CD4-positive, alpha-beta T cell treated with Interleukin-12 subunit alpha and Interleukin-12 subunit beta, for 1 hour (primary cell): ENCODE measurements around the gene SOX15.
"Not testable (repeated sequence)": the region's sequence is repeated elsewhere in the genome, so short reads cannot be mapped to it uniquely, and the experiment has no call there.

Experiments
- DNase-seq: peaks from one replicate; pipeline ENCODE4 v3.0.0-alpha.2; 2020

SOX15 gene

DNA sequence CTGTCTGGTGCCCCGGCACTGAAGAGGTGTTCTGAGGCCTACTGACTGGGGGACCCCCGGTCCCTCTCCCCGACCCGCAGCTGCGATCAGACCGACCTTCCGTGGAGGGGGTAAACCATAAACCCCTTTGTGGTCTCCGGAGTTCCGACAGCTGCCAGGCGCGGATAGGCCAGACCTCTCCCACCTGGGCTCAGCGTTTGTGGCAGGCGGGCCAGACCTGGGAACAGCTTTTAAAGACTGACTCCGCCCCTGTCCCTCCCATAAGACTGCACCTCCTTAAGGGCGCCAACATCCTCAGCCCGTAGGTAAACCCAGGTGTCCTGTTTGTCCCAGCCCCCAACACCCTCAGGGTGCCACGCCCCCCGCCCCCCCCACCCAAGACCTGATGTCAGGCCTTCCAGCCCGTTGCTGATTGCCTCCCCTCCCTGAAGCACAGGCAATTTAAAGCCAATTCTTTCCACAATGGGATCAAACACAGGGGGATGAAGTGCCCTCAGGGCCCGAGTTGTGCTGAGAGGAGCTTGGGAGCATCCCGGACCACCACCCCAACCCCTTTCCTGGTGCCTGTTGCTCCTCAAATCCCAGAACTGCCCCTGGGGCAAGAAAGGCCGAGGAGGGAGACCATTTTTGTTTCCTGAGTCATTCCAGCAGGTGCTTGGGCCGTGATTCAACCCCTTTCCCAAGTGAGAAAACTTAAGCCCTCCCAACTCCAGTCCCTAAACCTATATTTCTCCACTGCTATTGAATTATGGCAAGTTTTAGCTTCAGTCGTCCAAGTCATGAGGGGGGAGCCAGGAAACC, at the start of gene SOX15:
Gene SOX15 (minus strand): TSS at position 204 of the 801 bp plus-strand sequence. CDS start 418 bp downstream, outside the sequence.
- DNase-seq: no peak

DNA sequence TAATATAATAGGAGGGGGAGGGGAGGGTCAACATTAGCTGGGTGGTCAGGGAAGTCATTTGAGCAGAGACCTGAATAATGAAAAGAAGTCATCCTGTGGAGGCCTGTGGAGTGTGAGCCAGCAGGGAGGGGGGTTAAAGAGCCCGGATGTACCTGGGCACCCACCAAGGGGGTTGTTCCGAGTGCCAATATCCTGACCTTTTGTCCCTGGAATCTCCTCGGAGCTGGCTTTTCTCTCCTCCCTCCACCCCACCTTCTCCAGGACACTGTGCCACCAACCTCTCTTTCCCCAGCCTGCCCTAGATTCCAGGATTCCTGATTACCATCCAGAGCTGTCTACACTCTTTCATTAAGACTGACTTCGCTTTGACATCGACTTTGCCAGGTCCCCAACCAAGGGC, 46.3 kb upstream of the SOX15 start:
- DNase-seq: no peak

DNA sequence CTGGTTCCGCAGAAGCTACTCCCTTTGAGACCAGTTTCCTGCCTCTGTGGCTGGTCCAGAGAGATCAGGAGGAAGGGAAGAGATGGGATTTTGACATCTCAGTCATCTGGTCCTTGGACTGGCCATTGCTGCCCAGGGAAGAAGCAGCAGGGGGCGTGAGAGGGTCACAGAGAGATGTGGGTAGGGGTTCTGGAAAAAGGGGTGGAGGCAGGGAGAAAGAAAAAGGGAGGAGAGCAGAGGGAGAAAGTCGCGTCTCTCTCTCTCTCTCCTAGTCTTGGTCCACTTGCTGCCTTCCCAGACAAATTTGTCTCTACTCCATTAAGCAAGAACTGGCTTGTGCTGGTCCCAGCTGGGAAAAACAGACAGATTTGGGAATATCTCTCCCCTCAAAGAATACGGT, 44.5 kb upstream of the SOX15 start:
- DNase-seq: no peak

DNA sequence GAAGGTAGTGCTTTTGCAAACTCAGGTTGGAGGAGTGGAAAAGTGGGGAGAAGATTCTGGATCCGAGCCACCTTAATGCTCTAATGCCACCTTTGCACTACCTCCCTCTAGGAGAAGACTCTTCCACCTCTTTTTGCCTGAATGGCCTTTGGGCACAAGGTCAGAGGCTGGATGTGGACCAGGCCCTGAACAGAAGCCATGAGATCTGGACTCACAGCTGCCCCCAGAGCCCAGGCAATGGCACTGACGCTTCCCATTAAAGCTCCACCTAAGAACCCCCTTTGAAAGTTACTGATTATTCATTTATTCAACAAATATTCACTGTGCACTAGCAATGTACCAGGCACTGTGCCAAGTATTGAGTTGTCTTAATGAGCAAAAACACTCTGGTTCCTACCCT, 43.2 kb upstream of the SOX15 start:
- DNase-seq: no peak

DNA sequence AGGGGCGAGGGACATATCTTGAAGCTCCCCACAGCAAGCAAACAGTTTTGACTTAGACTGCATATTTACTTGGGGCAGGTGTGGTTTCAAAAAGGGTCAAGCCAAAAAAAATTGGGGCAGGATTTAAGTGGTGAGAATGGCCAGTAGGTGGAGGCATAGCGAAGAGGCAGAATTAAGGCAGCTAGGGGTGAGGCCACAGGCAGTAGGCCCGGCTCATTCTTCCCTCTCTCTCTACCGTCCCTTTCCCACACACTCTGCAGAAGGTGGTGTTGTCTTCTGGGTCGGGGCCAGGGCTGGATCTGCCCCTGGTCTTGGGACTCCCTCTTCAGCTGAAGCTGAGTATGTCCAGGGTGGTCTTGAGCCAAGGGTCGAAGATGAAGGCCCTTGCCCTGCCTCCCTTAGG, 42.6 kb upstream of the SOX15 start:
- DNase-seq: peak; percentile 51

DNA sequence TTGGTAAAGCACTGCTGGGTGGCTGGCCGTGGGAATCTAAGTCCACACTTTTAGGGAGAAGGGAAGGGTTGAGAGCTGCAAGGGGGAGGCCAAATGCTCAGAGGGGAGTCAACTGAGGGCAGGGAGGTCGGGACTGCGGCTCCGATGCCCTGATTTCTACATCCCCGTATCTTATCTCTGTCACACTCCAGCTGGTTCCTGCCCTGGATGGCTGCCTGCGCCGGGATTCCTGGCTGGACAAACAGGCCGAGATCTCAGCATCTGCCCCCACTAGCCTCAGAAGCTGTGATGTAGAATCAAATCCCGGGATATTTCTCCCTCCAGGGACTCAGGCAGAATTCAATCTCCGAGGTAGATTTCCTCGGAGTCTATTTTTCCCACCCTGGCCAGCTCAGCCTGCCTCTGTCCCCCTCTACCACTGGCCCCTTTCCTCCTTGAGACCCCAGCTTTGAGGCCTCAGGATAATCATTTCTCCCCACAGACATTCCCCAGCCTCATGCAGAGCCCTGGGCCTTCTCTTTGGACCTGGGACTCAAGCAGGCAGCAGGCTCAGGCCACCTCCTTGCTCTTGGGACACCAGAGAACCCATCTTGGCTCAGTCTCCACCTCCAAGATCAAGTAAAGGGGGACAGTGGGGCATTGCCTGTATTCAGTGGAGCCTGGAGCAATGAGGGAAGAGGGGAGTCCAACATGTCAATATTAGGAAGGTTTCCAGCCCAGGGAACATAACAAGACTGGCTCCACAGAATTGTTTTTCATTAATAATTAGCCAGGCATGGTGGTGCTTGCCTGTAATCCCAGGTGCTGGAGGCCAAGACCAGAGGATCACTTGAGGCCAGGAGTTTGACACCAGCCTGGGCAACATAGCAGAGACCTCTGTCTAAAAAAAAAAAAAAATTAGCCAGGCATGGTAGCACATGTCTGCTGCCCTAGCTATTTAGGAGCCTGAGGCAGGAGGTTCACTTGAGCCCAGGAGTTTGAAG, 41.8 kb upstream of the SOX15 start:
- DNase-seq: no peak

DNA sequence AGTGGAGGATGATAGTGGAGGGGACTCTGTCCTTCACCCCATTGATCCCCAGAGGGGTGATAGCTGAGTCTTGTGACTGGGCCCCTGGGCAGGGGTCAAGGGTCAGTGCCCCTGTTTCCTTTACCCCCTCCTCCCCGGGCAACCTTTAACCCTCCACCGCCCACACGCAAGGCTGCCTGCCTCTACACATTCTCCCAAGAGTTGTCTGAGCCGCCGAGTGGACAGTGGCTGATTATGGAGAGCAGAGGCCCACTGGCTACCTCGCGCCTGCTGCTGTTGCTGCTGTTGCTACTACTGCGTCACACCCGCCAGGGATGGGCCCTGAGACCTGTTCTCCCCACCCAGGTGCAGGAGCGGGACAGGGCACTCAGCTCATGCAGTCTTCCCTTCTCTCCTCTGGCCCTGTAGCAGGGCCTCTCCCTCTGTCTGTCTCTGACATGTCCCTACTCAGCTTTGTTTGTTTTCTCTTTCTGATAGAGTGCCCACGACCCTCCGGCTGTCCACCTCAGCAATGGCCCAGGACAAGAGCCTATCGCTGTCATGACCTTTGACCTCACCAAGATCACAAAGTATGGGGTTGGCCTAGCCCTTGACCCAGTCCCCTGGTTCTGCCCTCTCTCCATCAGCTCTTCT, 40.2 kb upstream of the SOX15 start, which contains the start of gene SHBG:
Gene SHBG (plus strand): TSS at position 197 of the 633 bp plus-strand sequence. CDS start 38 bp downstream, at position 235.
- no peak for DNase-seq

DNA sequence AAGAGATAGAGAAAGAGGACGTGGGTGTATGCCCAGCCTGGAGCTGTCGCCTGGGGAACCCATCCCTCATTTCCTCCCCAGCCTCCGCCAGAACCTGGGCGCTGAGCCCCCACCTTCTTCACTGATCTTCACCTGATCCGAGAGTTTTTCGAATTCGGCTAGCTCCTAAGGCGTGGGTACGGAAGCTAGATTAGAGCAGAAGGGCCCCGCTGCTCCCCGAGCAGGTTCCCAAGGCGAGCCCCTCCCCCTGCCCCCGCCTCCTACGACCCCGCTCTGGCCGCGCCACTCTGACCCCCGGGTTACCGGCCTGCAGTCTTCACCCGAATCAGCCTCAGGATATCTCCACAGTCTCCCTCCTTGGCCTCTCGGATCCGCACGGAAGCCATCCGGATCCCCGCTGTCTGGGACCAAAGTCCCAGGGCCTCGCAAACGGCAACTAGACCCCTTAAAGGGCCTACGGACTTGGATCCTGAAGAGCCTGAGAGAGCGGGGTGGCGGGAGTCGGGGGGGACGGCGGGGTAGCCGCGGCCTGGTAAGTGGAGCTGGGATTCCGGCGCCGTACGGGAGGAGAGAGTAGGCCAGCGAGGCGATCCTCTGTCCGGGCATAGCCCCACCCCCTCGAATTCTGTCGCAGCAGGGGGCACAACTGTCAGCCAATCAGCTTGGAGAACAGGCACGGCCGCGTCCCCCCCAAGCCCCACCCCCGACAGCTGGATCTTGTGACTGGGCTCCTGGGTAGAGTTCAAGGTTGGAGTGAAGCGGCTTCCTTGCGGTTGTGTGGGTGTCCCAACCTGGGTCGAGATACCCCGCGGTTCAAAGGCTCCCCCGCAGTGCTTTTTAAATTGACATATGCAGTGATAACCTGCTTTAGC, 37.6 kb upstream of the SOX15 start, which contains the start of gene SAT2:
Gene SAT2 (minus strand): TSS at position 572 of the 872 bp plus-strand sequence. CDS start 186 bp downstream, at position 386.
- peak; percentile 90 for DNase-seq

DNA sequence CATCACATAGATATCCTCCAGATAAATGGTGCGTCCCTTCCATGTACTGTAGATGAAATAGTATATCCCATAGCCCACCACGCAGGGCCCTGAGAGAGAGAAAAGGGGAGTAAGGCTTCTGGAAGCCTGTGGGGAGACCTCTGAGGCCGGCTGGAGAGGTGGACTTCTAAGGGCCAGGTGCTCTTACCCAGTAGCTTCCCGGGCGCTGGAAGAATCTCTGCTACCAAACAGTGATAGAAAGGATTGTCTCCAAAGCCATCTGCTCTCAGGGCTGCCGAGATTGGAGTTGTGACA, 37.0 kb upstream of the SOX15 start:
- no peak for DNase-seq

DNA sequence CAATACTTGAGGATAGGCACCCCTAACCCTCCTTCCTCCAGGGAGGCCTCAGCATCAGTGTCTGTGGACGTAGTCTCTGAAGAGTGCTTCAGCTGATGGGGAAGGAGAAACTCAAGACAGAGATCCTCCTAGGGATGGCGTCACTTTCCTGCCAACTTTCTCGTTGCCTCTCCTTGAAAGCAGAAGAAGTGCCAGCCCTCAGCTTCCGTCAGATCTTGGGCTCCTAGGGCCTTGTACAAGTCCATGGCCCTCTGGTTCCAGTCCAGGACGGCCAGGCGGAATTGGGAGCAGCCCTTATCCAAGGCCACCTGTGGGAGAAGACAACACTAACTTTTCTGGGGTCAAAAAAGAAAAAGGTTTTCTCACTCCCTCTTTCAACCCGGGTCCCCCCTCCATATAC, 36.4 kb upstream of the SOX15 start:
- DNase-seq: no peak

DNA sequence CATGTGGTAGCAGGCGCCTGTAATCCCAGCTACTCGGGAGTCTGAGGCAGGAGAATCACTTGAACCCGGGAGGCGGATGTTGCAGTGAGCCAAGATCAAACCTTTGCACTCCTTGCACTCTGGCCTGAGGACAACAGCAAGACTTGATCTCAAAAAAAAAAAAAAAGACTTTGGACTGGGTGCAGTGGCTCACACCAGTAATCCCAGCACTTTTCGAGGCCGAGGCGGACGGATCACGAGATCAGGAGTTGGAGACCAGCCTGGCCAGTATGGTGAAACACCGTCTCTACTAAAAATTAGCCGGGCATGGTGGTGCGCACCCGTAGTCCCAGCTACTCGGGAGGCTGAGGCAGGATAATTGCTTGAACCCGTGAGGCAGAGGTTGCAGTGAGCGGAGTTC, 35.9 kb upstream of the SOX15 start:
- not testable (repeated sequence) for DNase-seq

DNA sequence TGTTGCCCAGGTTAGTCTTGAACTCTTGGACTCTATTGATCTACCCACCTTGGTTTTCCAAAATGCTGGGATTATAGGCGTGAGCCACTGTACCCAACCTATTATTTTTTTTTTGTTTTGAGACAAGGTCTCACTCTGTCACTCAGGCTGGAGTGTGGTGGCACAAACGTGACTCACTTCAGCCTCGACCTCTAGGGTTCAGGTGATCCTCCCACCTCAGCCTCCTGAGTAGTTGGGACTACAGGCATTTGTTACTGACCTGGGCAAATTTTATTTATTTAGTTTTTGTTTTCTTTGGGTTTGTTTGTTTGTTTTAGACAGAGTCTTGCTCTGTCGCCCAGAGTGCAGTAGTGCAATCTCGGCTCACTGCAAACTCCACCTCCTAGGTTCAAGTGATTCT, 33.8 kb upstream of the SOX15 start:
- no peak for DNase-seq

DNA sequence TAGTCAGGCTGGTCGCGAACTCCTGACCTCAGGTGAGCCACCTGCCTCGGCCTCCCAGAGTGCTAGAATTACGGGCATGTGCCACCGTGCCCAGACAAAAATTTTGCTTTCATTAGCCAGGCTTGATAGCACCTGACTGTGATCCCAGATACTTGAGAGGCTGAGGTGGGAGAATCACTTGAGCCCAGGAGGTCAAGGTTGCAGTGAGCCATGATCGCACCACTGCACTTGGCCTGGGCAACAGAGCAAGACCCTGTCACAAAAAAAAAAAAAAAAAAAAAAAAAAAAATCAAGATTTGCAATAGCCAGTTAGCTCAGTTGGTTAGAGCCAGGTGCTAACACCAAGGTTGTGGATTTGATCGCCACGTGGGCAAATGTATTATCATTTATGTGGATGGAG, 30.9 kb upstream of the SOX15 start:
- DNase-seq: no peak

DNA sequence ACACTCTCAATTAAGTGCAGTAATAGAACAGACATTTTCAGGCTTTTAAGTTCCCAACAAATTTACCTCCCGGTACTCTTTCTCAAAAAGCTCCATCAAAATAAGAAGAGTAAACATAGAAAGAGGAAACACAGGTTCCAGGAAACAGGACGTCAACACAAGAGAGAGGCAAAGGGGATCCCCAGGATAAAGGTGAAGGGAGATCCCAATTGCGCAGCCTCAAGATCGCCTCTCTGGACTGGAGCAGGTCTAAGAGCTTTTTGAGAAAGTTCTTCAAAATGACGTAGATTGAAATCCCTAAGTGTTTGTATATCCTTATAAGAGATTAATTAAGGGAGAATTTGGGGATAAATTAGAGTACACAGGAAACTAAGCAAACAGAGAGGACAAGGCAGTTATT, 28.7 kb upstream of the SOX15 start:
- DNase-seq: no peak

DNA sequence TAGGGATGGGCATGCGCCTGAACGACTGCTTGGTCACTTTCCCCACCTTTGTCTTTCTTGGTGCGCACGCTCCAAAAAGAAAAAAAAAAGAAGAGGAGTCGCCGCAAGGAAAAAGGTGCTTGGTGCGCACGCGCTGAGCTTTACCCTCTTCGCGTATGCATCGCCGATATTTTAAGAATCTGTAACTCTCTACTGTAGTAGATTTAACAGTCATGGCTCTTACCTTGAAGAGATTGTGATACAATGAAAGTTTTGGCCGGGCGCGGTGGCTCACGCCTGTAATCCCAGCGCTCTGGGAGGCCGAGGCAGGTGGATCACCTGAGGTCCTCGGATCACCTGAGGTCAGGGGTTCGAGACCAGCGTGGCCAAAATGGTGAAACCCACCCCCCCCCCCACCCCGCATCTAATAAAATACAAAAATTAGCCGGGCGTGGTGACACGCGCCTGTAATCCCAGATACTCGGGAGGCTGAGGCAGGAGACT, 25.4 kb upstream of the SOX15 start:
- DNase-seq: no peak

DNA sequence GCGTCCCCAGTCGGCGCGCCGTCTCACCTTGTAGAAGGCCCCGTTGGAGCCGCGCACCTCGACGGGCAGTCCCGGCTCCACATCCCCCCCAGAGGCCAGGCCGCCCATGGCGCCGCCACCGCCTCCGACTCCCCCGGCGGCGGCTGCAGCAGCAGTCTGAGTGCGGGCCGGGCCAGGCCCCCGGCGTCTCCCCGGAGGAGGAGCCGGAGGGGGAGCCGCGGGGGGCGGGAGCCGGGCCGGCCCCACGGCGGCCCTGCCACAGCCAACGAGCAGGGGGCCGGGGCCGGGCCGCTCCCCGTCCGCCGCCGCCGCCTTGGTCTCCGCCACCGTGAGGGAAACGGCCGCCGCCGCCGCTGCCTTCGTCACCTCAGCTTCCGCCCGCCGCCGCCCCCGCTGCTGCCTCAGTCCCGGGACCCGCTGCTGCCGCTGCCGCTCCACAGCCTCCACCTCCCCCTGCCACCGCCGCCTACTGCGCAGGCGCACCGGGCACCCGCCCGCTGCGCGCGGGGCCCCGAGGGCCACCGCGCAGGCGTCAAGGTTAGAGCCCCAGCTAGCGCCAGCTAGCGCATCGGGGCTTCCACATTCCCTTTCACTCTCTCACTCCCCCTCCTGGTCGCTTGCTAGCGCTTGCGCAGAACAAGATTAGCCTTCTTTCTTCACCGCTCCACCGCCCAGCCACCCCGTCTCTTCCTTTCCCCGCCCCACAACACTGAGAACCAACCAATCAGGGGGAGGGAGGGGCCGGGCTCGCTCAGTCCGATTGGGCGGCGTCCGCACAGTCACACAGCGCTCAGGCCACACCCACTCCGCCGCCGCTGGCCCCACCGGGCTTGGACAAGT, 24.8 kb upstream of the SOX15 start, which contains the start of gene FXR2:
Gene FXR2 (minus strand): TSS at position 473 of the 840 bp plus-strand sequence. CDS start 365 bp downstream, at position 108.
- peak; percentile 100 for DNase-seq

DNA sequence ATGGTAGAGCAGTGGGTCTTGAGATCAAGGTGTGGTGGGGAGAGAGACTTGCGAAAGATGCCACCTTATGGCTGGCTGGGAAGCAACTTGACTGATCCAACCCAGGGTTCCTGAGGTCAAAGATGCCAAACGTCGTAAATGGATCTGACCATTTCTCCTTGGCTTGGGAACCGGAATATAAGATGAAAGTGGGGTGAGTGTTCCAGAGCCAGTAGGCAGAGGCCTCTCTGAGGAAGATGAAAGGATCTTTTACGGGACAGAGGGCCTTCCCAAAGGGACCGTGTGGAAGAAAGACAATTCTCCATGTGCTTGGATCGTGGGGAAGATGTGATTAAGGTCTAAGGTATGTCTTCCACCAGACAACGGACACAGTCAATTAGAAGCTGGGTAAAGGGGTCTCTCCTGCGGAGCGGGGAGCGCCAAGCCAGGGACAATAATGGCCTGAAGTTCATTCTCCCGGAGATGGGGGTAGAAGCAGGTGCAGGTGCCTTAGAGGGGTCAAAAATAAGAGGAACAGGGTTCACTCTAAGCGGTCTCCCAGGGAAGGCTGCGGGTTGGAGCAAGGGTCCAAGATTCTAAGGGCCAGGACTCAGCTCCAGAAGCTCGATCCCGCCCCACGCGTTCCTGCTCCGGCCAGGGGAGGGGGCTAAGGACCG, 24.0 kb upstream of the SOX15 start:
- no peak for DNase-seq

DNA sequence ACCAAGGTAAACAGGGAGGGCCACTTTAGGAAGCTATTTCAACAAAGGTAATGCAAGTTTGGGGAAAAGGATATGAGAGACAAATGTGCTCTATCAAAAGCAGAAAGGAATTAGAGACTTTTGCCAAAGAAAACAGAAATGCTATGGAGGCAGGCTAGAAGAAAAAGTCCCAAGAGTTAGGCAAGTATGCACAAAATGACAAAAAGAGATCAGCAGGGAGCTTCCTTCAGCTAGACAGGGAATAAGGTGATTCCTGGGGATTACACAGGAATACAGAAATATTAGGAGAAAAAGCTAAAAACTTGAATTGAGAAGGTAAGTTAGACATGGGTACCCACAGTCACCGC, 22.4 kb upstream of the SOX15 start:
- no peak for DNase-seq

DNA sequence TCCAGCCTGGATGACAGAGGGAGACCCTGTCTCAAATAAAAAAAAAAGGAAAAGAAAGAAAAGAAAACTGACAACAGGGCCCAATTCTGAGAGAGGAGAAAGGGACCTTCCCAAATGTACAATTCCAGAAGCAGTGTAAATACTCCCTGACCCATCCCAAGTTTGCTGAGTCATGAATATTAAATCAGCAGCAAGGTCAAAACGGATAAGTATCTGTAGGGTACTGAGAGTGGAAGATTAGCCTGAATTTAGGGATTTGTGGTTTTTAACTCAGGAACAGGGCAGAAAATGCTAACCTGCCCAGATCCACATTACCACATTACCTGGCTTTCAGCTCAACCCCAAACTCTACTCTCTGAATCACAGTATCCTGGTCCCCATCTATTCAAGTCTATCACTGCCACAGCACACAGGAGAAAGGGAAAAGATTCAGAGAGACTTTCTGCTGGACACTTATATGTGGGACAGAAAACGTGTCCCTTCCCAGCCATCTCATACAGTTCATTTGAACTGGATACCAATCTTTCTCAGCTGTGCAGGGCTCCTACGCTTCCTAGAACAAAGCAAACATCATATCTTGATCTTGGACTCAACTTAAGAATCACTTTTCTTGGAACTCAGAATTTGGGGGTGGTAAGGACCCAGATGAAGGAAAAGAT, 21.9 kb upstream of the SOX15 start:
- no peak for DNase-seq

DNA sequence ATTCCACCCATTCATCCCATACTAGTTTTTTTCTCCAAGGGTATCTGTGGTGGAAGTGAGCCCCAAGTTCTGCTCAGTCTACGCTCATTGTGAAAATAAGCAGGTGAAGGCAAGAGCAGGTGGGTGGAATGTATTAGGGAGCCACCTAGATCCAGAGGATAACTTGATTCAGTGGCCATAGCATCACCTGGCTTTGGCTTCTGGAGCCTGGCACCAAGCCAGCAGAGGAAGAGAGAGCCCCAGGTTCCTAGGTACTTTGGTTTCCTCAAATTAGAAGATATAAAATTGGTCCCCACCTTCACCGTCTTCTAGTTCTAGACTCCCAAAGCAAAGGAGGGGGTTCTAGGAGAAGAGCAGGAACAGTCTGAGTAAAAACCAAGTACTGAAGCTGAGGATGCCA, 20.7 kb upstream of the SOX15 start:
- no peak for DNase-seq
